Lower leg skin (tissue), 3 donors: Measurements from ENCODE around the gene ADAD2.

Experiments used
- CTCF ChIP-seq, 3 donors: fragments of 450-650 bp; IDR thresholded peaks; one replicate each; pipeline ENCODE4 v1.5.1; 2016; ENCODE audit warnings: antibody characterized with exemption in 3 of 3, mild to moderate bottlenecking in 3 of 3, moderate library complexity in 2 of 3
- POLR2A ChIP-seq, 2 donors: fragments of 450-650 bp; IDR thresholded peaks; one replicate each; pipeline ENCODE4 v1.6.1; 2016 to 2017; ENCODE audit warnings: antibody characterized with exemption in 2 of 2, mild to moderate bottlenecking in 1 of 2, moderate library complexity in 1 of 2

GRCh38 chr16:84232969-84233368, 42.0 kb downstream of the ADAD2 start:
- TF ChIP-seq CTCF (IDR thresholded peaks at IDR 0.05) (no peak), POLR2A (IDR thresholded peaks at IDR 0.05) (no peak)
